Cardiac septum (tissue), 1 donor: Measurements from ENCODE around the gene CTAG1A. TPM values are rescaled to one million over a fixed set of nuclear protein-coding genes. Genes with fewer than 3 reads are reported as not detected.
"Not testable (repeated sequence)": the region's sequence is repeated elsewhere in the genome, so short reads cannot be mapped to it uniquely, and the experiment has no call there.

Experiments
- DNase-seq: peaks from one replicate; pipeline ENCODE4 v3.0.0-alpha.2; 2020; ENCODE audit warnings: low spot score
- intact Hi-C: fragments of 100-400 bp; cut with DNase I; formaldehyde crosslinking; loops from one replicate; pipeline ENCODE4 v1.14.0; 2022
- long read RNA-seq: library from polyadenylated mRNA; unstranded; transcript quantifications from one replicate; pipeline ENCODE4 v2.0.0, GENCODE V29; 2021
- total RNA-seq: library from RNA; stranded (reverse); fragmentation: NEBNext Ultra II Directional; extraction: Animal tissue kit (Norgen Biotek cat#: 25700); gene quantifications from one replicate; pipeline ENCODE4 v1.2.1, GENCODE V29; 2021
- donor health status: DM: no; HTN: no; CAD: no.

Gene CTAG1A
- not detected for total RNA-seq
- long read RNA-seq: 0 reads

GRCh38 chrX:154584585-154585183 lies at the start of gene CTAG1A:
Gene CTAG1A (plus strand): TSS chrX:154585133. CDS start chrX:154585207, 74 bp downstream.
- DNase-seq, intact Hi-C loops: not testable (repeated sequence)

GRCh38 chrX:154535892-154536291 lies 49.0 kb upstream of the CTAG1A start:
- DNase-seq: no peak
- intact Hi-C loops: no loop called here

- intact Hi-C loops: no loop called here
- no peak for DNase-seq
Measured at GRCh38 chrX:154539077-154539476, 45.9 kb upstream of the CTAG1A start.

GRCh38 chrX:154540365-154540764 lies 44.6 kb upstream of the CTAG1A start:
- intact Hi-C loops, DNase-seq: not testable (repeated sequence)

GRCh38 chrX:154540897-154541535 lies 43.9 kb upstream of the CTAG1A start:
- intact Hi-C loops: no loop called here
- DNase-seq: no peak

GRCh38 chrX:154541589-154541895 lies 43.4 kb upstream of the CTAG1A start:
- intact Hi-C loops: no loop called here
- no peak for DNase-seq

- DNase-seq: peak; percentile 81
- intact Hi-C loops: no loop called here
Measured at GRCh38 chrX:154541896-154542722, 42.8 kb upstream of the CTAG1A start.

- intact Hi-C loops: no loop called here
- DNase-seq: no peak
Measured at GRCh38 chrX:154542723-154543424, 42.1 kb upstream of the CTAG1A start.

GRCh38 chrX:154545673-154546274 lies 39.2 kb upstream of the CTAG1A start:
- intact Hi-C loops: no loop called here
- DNase-seq: no peak

- no peak for DNase-seq
- intact Hi-C loops: no loop called here
Measured at GRCh38 chrX:154546354-154547244, 38.3 kb upstream of the CTAG1A start, which contains the start of gene G6PD. Gene G6PD (minus strand): TSS chrX:154546846. CDS start chrX:154546155, 691 bp downstream.

- peak; percentile 95 for DNase-seq
- intact Hi-C loops: no loop called here
Measured at GRCh38 chrX:154547245-154548027, 37.5 kb upstream of the CTAG1A start, which contains the start of gene IKBKG. Gene IKBKG (plus strand): TSS chrX:154547620. CDS start chrX:154552003, 4,383 bp downstream.

GRCh38 chrX:154548028-154548316 lies 37.0 kb upstream of the CTAG1A start:
- intact Hi-C loops: no loop called here
- no peak for DNase-seq

GRCh38 chrX:154549766-154550165 lies 35.2 kb upstream of the CTAG1A start:
- intact Hi-C loops: no loop called here
- DNase-seq: no peak

- peak; percentile 61 for DNase-seq
- intact Hi-C loops: not testable (repeated sequence)
Measured at GRCh38 chrX:154552112-154552806, 32.7 kb upstream of the CTAG1A start.

- intact Hi-C loops, DNase-seq: not testable (repeated sequence)
Measured at GRCh38 chrX:154558060-154558690, 26.8 kb upstream of the CTAG1A start.

- DNase-seq: peak; percentile 74
- intact Hi-C loops: not testable (repeated sequence)
Measured at GRCh38 chrX:154558896-154559295, 26.0 kb upstream of the CTAG1A start.

GRCh38 chrX:154560326-154560725 lies 24.6 kb upstream of the CTAG1A start:
- DNase-seq, intact Hi-C loops: not testable (repeated sequence)
